Measurements from ENCODE around the gene CERS1.

DNA sequence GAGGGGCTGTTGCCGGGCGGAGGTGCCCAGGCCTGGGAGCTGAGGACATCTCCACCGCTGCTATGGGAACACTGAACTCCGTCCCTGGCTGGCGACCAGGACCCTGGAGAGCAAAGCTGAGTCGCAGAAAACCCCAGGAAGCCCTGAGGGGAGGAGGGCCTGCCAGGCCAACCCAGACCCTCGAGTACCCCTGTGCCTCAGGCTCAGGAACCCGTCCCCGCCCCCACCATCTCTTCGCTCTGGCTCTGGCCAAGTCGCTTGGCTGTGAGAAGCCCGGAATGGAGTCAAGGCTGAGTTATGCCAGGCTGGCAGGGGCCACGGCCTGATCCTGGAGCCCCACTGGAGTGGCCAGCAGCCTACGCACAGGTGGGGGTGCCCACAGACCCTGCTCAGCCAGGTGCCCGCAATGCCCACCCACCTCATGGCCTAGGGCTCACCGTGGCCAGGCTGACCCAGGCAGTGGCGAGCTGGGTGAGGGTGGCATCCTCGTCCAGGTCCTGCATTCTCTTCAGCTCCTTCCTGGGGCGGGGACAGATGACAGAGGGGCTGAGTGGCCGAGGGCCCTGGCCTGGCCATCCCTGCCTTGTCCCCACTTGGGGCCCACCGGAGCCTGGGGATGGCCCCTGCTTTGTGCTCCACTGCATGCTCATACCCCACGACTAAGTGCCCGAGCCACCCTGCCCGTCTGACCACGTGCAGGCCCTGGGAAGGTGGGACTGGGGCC lies 8.5 kb upstream of the CERS1 start:
- TF ChIP-seq CTCF (conservative IDR thresholded peaks at IDR 0.05; ENCODE audit: low read depth, low read length): no peak
- TF ChIP-seq EZH2 (IDR thresholded peaks at IDR 0.05; ENCODE audit: borderline replicate concordance, low read depth, low read length, poor library complexity, severe bottlenecking): no peak
